H7 (cell line): Measurements from ENCODE around the gene NBPF15. TPM values are rescaled to one million over a fixed set of nuclear protein-coding genes. Genes with fewer than 3 reads are reported as not detected.
A peak's percentile ranks its signal among the peaks of the same experiment; 100 is the strongest.
"Not testable (repeated sequence)": the region's sequence is repeated elsewhere in the genome, so short reads cannot be mapped to it uniquely, and the experiment has no call there.

Source experiments
- DNase-seq: peaks from one replicate; pipeline ENCODE4 v3.0.0; 2012
- H3K27me3 ChIP-seq: 2 replicates; pipeline ENCODE4 v1.6.0; 2011; ENCODE audit warnings: mild to moderate bottlenecking, low read length; ENCODE audit not compliant: control insufficient read depth, insufficient read depth
- H3K36me3 ChIP-seq: replicated peaks from 2 replicates; pipeline ENCODE4 v1.5.1; 2011; ENCODE audit warnings: low read length; ENCODE audit not compliant: control insufficient read depth, insufficient read depth
- H3K4me3 ChIP-seq: 2 replicates; pipeline ENCODE4 v1.5.1; 2011; ENCODE audit warnings: low read depth, mild to moderate bottlenecking, control low read depth, low read length, moderate library complexity; ENCODE audit not compliant: insufficient read depth
- total RNA-seq: library from RNA; depleted of rRNA; stranded (reverse); fragments of >200 nt; shearing (Covaris generic); gene quantifications from 2 replicates; pipeline ENCODE4 v1.2.3, GENCODE V29; 2014; rRNA removed

Gene NBPF15
- 16.8 and 17.4 TPM in 2 replicates for total RNA-seq

- not testable (repeated sequence) for H3K36me3 ChIP-seq, DNase-seq, H3K27me3 ChIP-seq
- H3K4me3 ChIP-seq: peak within 1 kb of the TSS; percentile 47
Measured at GRCh38 chr1:144461136-144461759, at the start of gene NBPF15. NBPF15 (minus strand) TSS chr1:144461669; CDS start chr1:144440003, 21,666 bp downstream.

GRCh38 chr1:144496429-144496828 is 35.0 kb upstream of the NBPF15 start:
- not testable (repeated sequence) for H3K4me3 ChIP-seq, H3K36me3 ChIP-seq, H3K27me3 ChIP-seq, DNase-seq

- not testable (repeated sequence) for H3K27me3 ChIP-seq, DNase-seq, H3K36me3 ChIP-seq, H3K4me3 ChIP-seq
Measured at GRCh38 chr1:144494130-144494529, 32.7 kb upstream of the NBPF15 start.

- not testable (repeated sequence) for H3K36me3 ChIP-seq, H3K27me3 ChIP-seq, DNase-seq
- H3K4me3 ChIP-seq: peak overlapping the region; percentile 17
Measured at GRCh38 chr1:144490394-144490793, 28.9 kb upstream of the NBPF15 start.

GRCh38 chr1:144487002-144487401 is 25.5 kb upstream of the NBPF15 start:
- H3K27me3 ChIP-seq, H3K4me3 ChIP-seq, DNase-seq, H3K36me3 ChIP-seq: not testable (repeated sequence)

GRCh38 chr1:144485048-144485993 is 23.9 kb upstream of the NBPF15 start:
- not testable (repeated sequence) for DNase-seq, H3K27me3 ChIP-seq, H3K36me3 ChIP-seq, H3K4me3 ChIP-seq

GRCh38 chr1:144473897-144474296 is 12.4 kb upstream of the NBPF15 start:
- H3K4me3 ChIP-seq, H3K36me3 ChIP-seq, H3K27me3 ChIP-seq, DNase-seq: not testable (repeated sequence)

GRCh38 chr1:144471434-144471833 is 10.0 kb upstream of the NBPF15 start:
- H3K4me3 ChIP-seq, H3K36me3 ChIP-seq, DNase-seq, H3K27me3 ChIP-seq: not testable (repeated sequence)

- DNase-seq, H3K36me3 ChIP-seq, H3K27me3 ChIP-seq, H3K4me3 ChIP-seq: not testable (repeated sequence)
Measured at GRCh38 chr1:144461778-144462177, 309 bp upstream of the NBPF15 start.

GRCh38 chr1:144460686-144461085 is 783 bp downstream of the NBPF15 start:
- not testable (repeated sequence) for DNase-seq, H3K36me3 ChIP-seq, H3K27me3 ChIP-seq
- H3K4me3 ChIP-seq: peak overlapping the region; percentile 47

- not testable (repeated sequence) for DNase-seq, H3K4me3 ChIP-seq, H3K27me3 ChIP-seq
Measured at GRCh38 chr1:144442402-144442801, 19.1 kb downstream of the NBPF15 start.

GRCh38 chr1:144439737-144440136 is 21.7 kb downstream of the NBPF15 start:
- H3K4me3 ChIP-seq, H3K36me3 ChIP-seq, DNase-seq, H3K27me3 ChIP-seq: not testable (repeated sequence)

More at GRCh38 chr1:144442402-144442801, 19.1 kb downstream of the NBPF15 start:
- H3K36me3 ChIP-seq: not testable (repeated sequence)

GRCh38 chr1:144418891-144419694 is 42.4 kb downstream of the NBPF15 start:
- peak overlapping the region; percentile 53 for H3K4me3 ChIP-seq
- H3K36me3 ChIP-seq, H3K27me3 ChIP-seq, DNase-seq: not testable (repeated sequence)

- not testable (repeated sequence) for H3K27me3 ChIP-seq, DNase-seq, H3K36me3 ChIP-seq
- H3K4me3 ChIP-seq: peak overlapping the region; percentile 15; the same call in 1 of the 2 replicates
Measured at GRCh38 chr1:144413404-144414118, 47.9 kb downstream of the NBPF15 start.
